K562 (cell line): ENCODE results near the gene CDC23. TPM values are rescaled to one million over a fixed set of nuclear protein-coding genes. Genes with fewer than 3 reads are reported as not detected.

Experiments used
- C11orf30 ChIP-seq: fragments of 450-650 bp; IDR thresholded peaks from 2 replicates; pipeline ENCODE4 v1.6.1; 2016; ENCODE audit warnings: low read depth, mild to moderate bottlenecking
- CC2D1A ChIP-seq: fragments of 450-650 bp; IDR thresholded peaks from 2 replicates; pipeline ENCODE4 v1.6.1; 2017; ENCODE audit warnings: mild to moderate bottlenecking
- DPF2 ChIP-seq: fragments of 450-650 bp; IDR thresholded peaks from 2 replicates; pipeline ENCODE4 v1.6.1; 2016
- EP400 ChIP-seq: fragments of 450-650 bp; IDR thresholded peaks from 2 replicates; pipeline ENCODE4 v1.6.1; 2017; ENCODE audit warnings: antibody characterized with exemption, mild to moderate bottlenecking, moderate library complexity
- FOXK2 ChIP-seq, 2 experiments: fragments of 450-650 bp; IDR thresholded peaks in 1 of 2; conservative IDR thresholded peaks in 1 of 2; 2 replicates each; pipeline ENCODE4 v1.6.1; 2016; ENCODE audit warnings: low read depth in 2 of 2, mild to moderate bottlenecking in 1 of 2
- MLLT1 ChIP-seq, 2 experiments: fragments of 450-650 bp; IDR thresholded peaks; 2 replicates each; pipeline ENCODE4 v1.6.1; 2016
- MYC ChIP-seq, 2 experiments: fragments of 250-450 bp in 1 of 2; sonication (Bioruptor Pico) in 1 of 2; IDR thresholded peaks; 2 replicates each; pipeline versions ENCODE4 v1.5.1 to v1.6.1; 2012 to 2021; ENCODE audit warnings: low read depth in 2 of 2, borderline replicate concordance in 1 of 2, improper control_type of control experiment in 1 of 2, low read length in 1 of 2, mild to moderate bottlenecking in 1 of 2, moderate library complexity in 1 of 2
- NFE2 ChIP-seq: IDR thresholded peaks from 2 replicates; pipeline ENCODE4 v1.6.1; 2014; ENCODE audit warnings: antibody characterized with exemption, low read depth
- NONO ChIP-seq, 2 experiments: fragments of 200-400 bp in 1 of 2; fragments of 450-650 bp in 1 of 2; formaldehyde crosslinking in 1 of 2; IDR thresholded peaks; 2 replicates each; pipeline ENCODE4 v1.6.1; 2017; ENCODE audit warnings: low read depth in 2 of 2, mild to moderate bottlenecking in 2 of 2, moderate library complexity in 2 of 2, low read length in 1 of 2
- NR2F6 ChIP-seq: fragments of 450-650 bp; formaldehyde crosslinking; IDR thresholded peaks from 2 replicates; pipeline ENCODE4 v1.4.0; 2020; ENCODE audit warnings: mild to moderate bottlenecking
- PKNOX1 ChIP-seq: fragments of 450-650 bp; IDR thresholded peaks from 2 replicates; pipeline ENCODE4 v1.6.1; 2016
- PPARD ChIP-seq: fragments of 250-450 bp; sonication (Bioruptor Pico); IDR thresholded peaks from 2 replicates; pipeline ENCODE4 v1.8.0; 2022; ENCODE audit warnings: inconsistent platforms, mild to moderate bottlenecking, moderate library complexity
- RBBP5 ChIP-seq: fragments of 200-600 bp; sonication (generic); IDR thresholded peaks from 2 replicates; pipeline ENCODE4 v1.6.1; 2012; ENCODE audit warnings: borderline replicate concordance, mild to moderate bottlenecking, low read length, control low read depth, inconsistent platforms; ENCODE audit not compliant: insufficient read depth, poor library complexity, severe bottlenecking
- SIN3A ChIP-seq, 2 experiments: fragments of 150-350 bp in 1 of 2; IDR thresholded peaks; 2 replicates each; pipeline ENCODE4 v1.6.1; 2011 to 2016; ENCODE audit warnings: borderline replicate concordance in 2 of 2, low read depth in 2 of 2, low read length in 2 of 2, mild to moderate bottlenecking in 2 of 2, moderate library complexity in 2 of 2; ENCODE audit not compliant: control insufficient read depth in 1 of 2
- SUPT5H ChIP-seq: fragments of 450-650 bp; IDR thresholded peaks from 2 replicates; pipeline ENCODE4 v1.6.1; 2016
- TAF1 ChIP-seq: IDR thresholded peaks from 2 replicates; pipeline ENCODE4 v1.6.1; 2011; ENCODE audit warnings: mild to moderate bottlenecking, low read length, moderate library complexity; ENCODE audit not compliant: insufficient read depth, control insufficient read depth, severe bottlenecking; ENCODE audit errors: extremely low read depth
- TOE1 ChIP-seq, 2 experiments: fragments of 450-650 bp in 1 of 2; sonication (generic) in 1 of 2; formaldehyde crosslinking in 1 of 2; IDR thresholded peaks; 2 replicates each; pipeline versions ENCODE4 v1.7.1 to v1.8.0; 2016 to 2022; ENCODE audit warnings: borderline replicate concordance in 2 of 2, mild to moderate bottlenecking in 2 of 2, antibody characterized with exemption in 1 of 2, inconsistent platforms in 1 of 2, low read depth in 1 of 2, missing genetic modification reagents in 1 of 2, moderate library complexity in 1 of 2
- ZBTB43 ChIP-seq: sonication (generic); formaldehyde crosslinking; IDR thresholded peaks from 2 replicates; pipeline ENCODE4 v1.8.0; 2023; ENCODE audit warnings: mild to moderate bottlenecking, missing genetic modification reagents
- ZC3H8 ChIP-seq: fragments of 450-650 bp; IDR thresholded peaks from 2 replicates; pipeline ENCODE4 v1.6.1; 2017
- ZNF740 ChIP-seq, 3 experiments: fragments of 200-800 bp in 1 of 3; sonication (Bioruptor generic) in 1 of 3; sonication (generic) in 1 of 3; formaldehyde crosslinking in 1 of 3; IDR thresholded peaks; 2 replicates each; pipeline versions ENCODE4 v1.6.1 to v1.8.0; 2016 to 2022; ENCODE audit warnings: mild to moderate bottlenecking in 2 of 3, missing compliant biosample characterization in 2 of 3, missing genetic modification characterization in 2 of 3, missing genetic modification reagents in 1 of 3
- ZSCAN29 ChIP-seq: fragments of 450-650 bp; IDR thresholded peaks from 2 replicates; pipeline ENCODE4 v1.6.1; 2017
- polyA plus RNA-seq, 8 experiments: library from polyadenylated mRNA; depleted of rRNA in 4 of 8; stranded (reverse) in 5 of 8; unstranded in 3 of 8; fragments of >200 nt; fragmentation: Nextera tagmentation in 2 of 8; fragmentation: Illumina TruSeq in 1 of 8; extraction: Ambion mirVana in 2 of 8; extraction: Trizol in 1 of 8; gene quantifications; 2 replicates each; pipeline versions ENCODE4 v1.2.1 to v1.2.3, GENCODE V29; 2011 to 2014; ENCODE audit warnings: inconsistent platforms in 1 of 8, missing spikeins in 1 of 8
- total RNA-seq, 7 experiments: library from RNA; depleted of rRNA in 6 of 7; stranded (reverse); fragments of >200 nt in 6 of 7; fragmentation: Illumina TruSeq in 2 of 7; extraction: Trizol in 2 of 7; gene quantifications; 2 replicates each; pipeline versions ENCODE4 v1.2.1 to v1.2.3, GENCODE V29; 2011 to 2021; ENCODE audit warnings: low replicate concordance in 1 of 7

Gene CDC23
- total and polyA plus RNA-seq, 9 of the 15 experiments (the other 6 are each of a cell fraction or from before 2014, with no cell fraction given), result 34.5 to 157 (median 65.5) TPM

- TF ChIP-seq EP400 (peak; percentile 85), SIN3A (IDR thresholded peaks at IDR 0.05; ENCODE audit: borderline replicate concordance in 2 of 2, control insufficient read depth in 1 of 2, low read depth in 2 of 2, low read length in 2 of 2) (no peak), PPARD (CRISPR knock-in tag) (no peak), ZNF740 (CRISPR knock-in tag; IDR thresholded peaks at IDR 0.05) (no peak), ZNF740 (tag; IDR thresholded peaks at IDR 0.05) (no peak), TOE1 (IDR thresholded peaks at IDR 0.05; ENCODE audit: borderline replicate concordance) (0 out of 2 replicates have a peak, but pooled peaks have one; percentile 19), TOE1 (CRISPR knock-in tag; IDR thresholded peaks at IDR 0.05; ENCODE audit: borderline replicate concordance, low read depth) (no peak), MYC (IDR thresholded peaks at IDR 0.05; ENCODE audit: low read depth, low read length) (peak; percentile 53; the same call in 1 of the 2 replicates), MYC (CRISPR knock-in tag; IDR thresholded peaks at IDR 0.05; ENCODE audit: borderline replicate concordance, low read depth) (no peak), PKNOX1 (peak; percentile 94), ZBTB43 (CRISPR knock-in tag) (no peak), NONO (IDR thresholded peaks at IDR 0.05; ENCODE audit: low read depth in 2 of 2, low read length in 1 of 2) (no peak), CC2D1A (peak; percentile 82), ZSCAN29 (no peak), SUPT5H (peak; percentile 95), NFE2 (peak; percentile 59; the same call in 1 of the 2 replicates), FOXK2 (conservative IDR thresholded peaks at IDR 0.05 in 1 of 2, IDR thresholded peaks at IDR 0.05 in 1 of 2; ENCODE audit: low read depth in 2 of 2) (peak; percentile 95), NR2F6 (CRISPR knock-in tag) (no peak), ZC3H8 (0 out of 2 replicates have a peak, but pooled peaks have one; percentile 51), C11orf30 (peak; percentile 99), TAF1 (peak; percentile 93), RBBP5 (peak; percentile 90), MLLT1 (IDR thresholded peaks at IDR 0.05) (peak in 1 of 2 experiments; percentile 94; a peak in 1 of 4 replicates), DPF2 (peak; percentile 43; the same call in 1 of the 2 replicates)
Observed at GRCh38 chr5:138213161-138214029, at the start of gene CDC23 (continued).
